GM19328 (cell line): Measurements from ENCODE around the gene INTS14.
"Not testable (repeated sequence)": the region's sequence is repeated elsewhere in the genome, so short reads cannot be mapped to it uniquely, and the experiment has no call there.

Experiments
- ATAC-seq: cut with Tn5 transposase; IDR thresholded peaks from one replicate; pipeline ENCODE4 v1.9.1; 2021; ENCODE audit warnings: mild to moderate bottlenecking, moderate library complexity; ENCODE audit not compliant: unreplicated experiment

Gene INTS14

GRCh38 chr15:65632780-65633375 is 21.9 kb upstream of the INTS14 start:
- ATAC-seq = no peak

- no peak for ATAC-seq
Measured at GRCh38 chr15:65631503-65631902, 20.6 kb upstream of the INTS14 start.

- no peak for ATAC-seq
Measured at GRCh38 chr15:65630760-65631159, 19.8 kb upstream of the INTS14 start.

GRCh38 chr15:65629548-65629947 is 18.6 kb upstream of the INTS14 start:
- ATAC-seq = no peak

GRCh38 chr15:65626856-65627255 is 15.9 kb upstream of the INTS14 start:
- ATAC-seq = no peak

- no peak for ATAC-seq
Measured at GRCh38 chr15:65623103-65623502, 12.2 kb upstream of the INTS14 start.

- no peak for ATAC-seq
Measured at GRCh38 chr15:65621638-65622037, 10.7 kb upstream of the INTS14 start, which contains the start of gene SLC24A1. Gene SLC24A1 (plus strand): TSS chr15:65621938. CDS start chr15:65624081, 2,143 bp downstream.

- no peak for ATAC-seq
Measured at GRCh38 chr15:65620833-65621232, 9.9 kb upstream of the INTS14 start.

- ATAC-seq = no peak
Measured at GRCh38 chr15:65619626-65620290, 8.8 kb upstream of the INTS14 start.

GRCh38 chr15:65618560-65619109 is 7.7 kb upstream of the INTS14 start:
- no peak for ATAC-seq

- ATAC-seq = not testable (repeated sequence)
Measured at GRCh38 chr15:65615887-65616286, 5.0 kb upstream of the INTS14 start.

- no peak for ATAC-seq
Measured at GRCh38 chr15:65612949-65613744, 2.2 kb upstream of the INTS14 start.

GRCh38 chr15:65612616-65612946 is 1.6 kb upstream of the INTS14 start:
- no peak for ATAC-seq

- ATAC-seq = no peak
Measured at GRCh38 chr15:65611888-65612615, 1.1 kb upstream of the INTS14 start.

GRCh38 chr15:65603559-65603958 is 7.4 kb downstream of the INTS14 start:
- ATAC-seq = no peak

- no peak for ATAC-seq
Measured at GRCh38 chr15:65603134-65603533, 7.8 kb downstream of the INTS14 start.

GRCh38 chr15:65599677-65600076 is 11.3 kb downstream of the INTS14 start:
- ATAC-seq = no peak

- no peak for ATAC-seq
Measured at GRCh38 chr15:65598468-65598867, 12.5 kb downstream of the INTS14 start.

- no peak for ATAC-seq
Measured at GRCh38 chr15:65595960-65596359, 15.0 kb downstream of the INTS14 start.

GRCh38 chr15:65587094-65587493 is 23.8 kb downstream of the INTS14 start:
- no peak for ATAC-seq

GRCh38 chr15:65584241-65584640 is 26.7 kb downstream of the INTS14 start:
- ATAC-seq = no peak
